WTC11 (cell line): ENCODE results near the gene ZNF43. TPM values are rescaled to one million over a fixed set of nuclear protein-coding genes. Genes with fewer than 3 reads are reported as not detected.

Experiments
- total RNA-seq: library from RNA; stranded (reverse); gene quantifications from 3 replicates; pipeline ENCODE4 v1.2.3, GENCODE V29; 2021

The ZNF43 gene
- total RNA-seq, 1 experiment from 2014 or later, result 55.2 TPM

Other genes starting within 250 kb of the ZNF43 start
- gene ZNF100, start 68.6 kb downstream of the ZNF43 start, total RNA-seq, result 21.9 to 24.3 TPM (median 23.6 TPM) in 3 replicates
- gene ZNF208, start 174.8 kb upstream of the ZNF43 start, total RNA-seq, result not detected in 3 replicates
- not detected in 3 replicates for gene ZNF257, start 216.3 kb upstream of the ZNF43 start, total RNA-seq